Uterus (tissue), 4 donors: Measurements from ENCODE around the gene RARA. TPM values are rescaled to one million over a fixed set of nuclear protein-coding genes. Genes with fewer than 3 reads are reported as not detected.

Source experiments
- DNase-seq, 2 donors: peaks; one replicate each; pipeline ENCODE4 v3.0.0-alpha.2; 2019 to 2020
- H3K27ac ChIP-seq, 2 donors: fragments of 200-600 bp; sonication (generic); 1 replicate in 1 of 2; 2 replicates in 1 of 2; pipeline ENCODE4 v1.5.1; 2016 to 2018
- H3K27me3 ChIP-seq, 2 donors: fragments of 200-600 bp; sonication (generic); one replicate each; pipeline ENCODE4 v1.5.1; 2018 to 2019; ENCODE audit warnings: control low read depth in 1 of 2
- H3K36me3 ChIP-seq, 2 donors: fragments of 200-600 bp; sonication (generic); one replicate each; pipeline ENCODE4 v1.5.1; 2019; ENCODE audit warnings: control low read depth in 1 of 2
- H3K4me1 ChIP-seq, 2 donors: fragments of 200-600 bp; sonication (generic); one replicate each; pipeline ENCODE4 v1.5.1; 2018 to 2019; ENCODE audit warnings: control low read depth in 1 of 2
- H3K4me3 ChIP-seq, 2 donors: fragments of 200-600 bp; sonication (generic); 1 replicate in 1 of 2; 2 replicates in 1 of 2; pipeline ENCODE4 v1.5.1; 2018 to 2019; ENCODE audit warnings: mild to moderate bottlenecking in 1 of 2
- H3K9me3 ChIP-seq, 2 donors: fragments of 200-600 bp; sonication (generic); one replicate each; pipeline ENCODE4 v1.5.1; 2019; ENCODE audit warnings: control low read depth in 1 of 2
- POLR2A ChIP-seq, 2 donors: fragments of 450-650 bp; IDR thresholded peaks; one replicate each; pipeline ENCODE4 v1.6.1; 2016; ENCODE audit warnings: antibody characterized with exemption in 2 of 2, mild to moderate bottlenecking in 1 of 2, moderate library complexity in 1 of 2
- intact Hi-C: fragments of 100-400 bp; cut with DNase I; formaldehyde crosslinking; loops from one replicate; pipeline ENCODE4 v1.15.1; 2023; ENCODE audit warnings: low total_unique reads
- total RNA-seq, 4 donors: library from RNA; depleted of rRNA in 3 of 4; stranded (reverse); fragments of >200 nt in 3 of 4; gene quantifications; one replicate each; pipeline versions ENCODE4 v1.1.0 to v1.2.4, GENCODE V29; 2014 to 2023
- TF ChIP-seq, protein P1 (sequence below), 4 experiments: fragments of 200-600 bp in 2 of 4; fragments of 450-650 bp in 2 of 4; sonication (generic) in 2 of 4; IDR thresholded peaks; one replicate each; pipeline ENCODE4 v1.5.1; 2016 to 2019; ENCODE audit warnings: antibody characterized with exemption in 4 of 4, mild to moderate bottlenecking in 2 of 4, moderate library complexity in 1 of 4
- donor health status: DM: yes; HTN: yes; CAD: no.

The RARA gene
- total RNA-seq, 4 donors from 2014 or later: 18.9 to 80.5 (median 46.3) TPM

- Histone ChIP-seq H3K36me3 (no peaks in the 10 kb centered on the region), H3K27me3 (no peaks in the 10 kb centered on the region), H3K4me1 (peaks cover 24 to 43% of the 10 kb centered on the region in 2 donors), H3K4me3 (no peak overlapping the region), H3K9me3 (no peaks in the 10 kb centered on the region), H3K27ac (peak overlapping the region; percentile 6 to 22)
- intact Hi-C loops: no loop called here
- DNase-seq: no peak
- TF ChIP-seq, protein P1, sequence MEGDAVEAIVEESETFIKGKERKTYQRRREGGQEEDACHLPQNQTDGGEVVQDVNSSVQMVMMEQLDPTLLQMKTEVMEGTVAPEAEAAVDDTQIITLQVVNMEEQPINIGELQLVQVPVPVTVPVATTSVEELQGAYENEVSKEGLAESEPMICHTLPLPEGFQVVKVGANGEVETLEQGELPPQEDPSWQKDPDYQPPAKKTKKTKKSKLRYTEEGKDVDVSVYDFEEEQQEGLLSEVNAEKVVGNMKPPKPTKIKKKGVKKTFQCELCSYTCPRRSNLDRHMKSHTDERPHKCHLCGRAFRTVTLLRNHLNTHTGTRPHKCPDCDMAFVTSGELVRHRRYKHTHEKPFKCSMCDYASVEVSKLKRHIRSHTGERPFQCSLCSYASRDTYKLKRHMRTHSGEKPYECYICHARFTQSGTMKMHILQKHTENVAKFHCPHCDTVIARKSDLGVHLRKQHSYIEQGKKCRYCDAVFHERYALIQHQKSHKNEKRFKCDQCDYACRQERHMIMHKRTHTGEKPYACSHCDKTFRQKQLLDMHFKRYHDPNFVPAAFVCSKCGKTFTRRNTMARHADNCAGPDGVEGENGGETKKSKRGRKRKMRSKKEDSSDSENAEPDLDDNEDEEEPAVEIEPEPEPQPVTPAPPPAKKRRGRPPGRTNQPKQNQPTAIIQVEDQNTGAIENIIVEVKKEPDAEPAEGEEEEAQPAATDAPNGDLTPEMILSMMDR (IDR thresholded peaks at IDR 0.05): no peak
- no peak for TF ChIP-seq POLR2A (IDR thresholded peaks at IDR 0.05)
Measured at GRCh38 chr17:40337351-40337750, 28.4 kb downstream of the RARA start.

DNA sequence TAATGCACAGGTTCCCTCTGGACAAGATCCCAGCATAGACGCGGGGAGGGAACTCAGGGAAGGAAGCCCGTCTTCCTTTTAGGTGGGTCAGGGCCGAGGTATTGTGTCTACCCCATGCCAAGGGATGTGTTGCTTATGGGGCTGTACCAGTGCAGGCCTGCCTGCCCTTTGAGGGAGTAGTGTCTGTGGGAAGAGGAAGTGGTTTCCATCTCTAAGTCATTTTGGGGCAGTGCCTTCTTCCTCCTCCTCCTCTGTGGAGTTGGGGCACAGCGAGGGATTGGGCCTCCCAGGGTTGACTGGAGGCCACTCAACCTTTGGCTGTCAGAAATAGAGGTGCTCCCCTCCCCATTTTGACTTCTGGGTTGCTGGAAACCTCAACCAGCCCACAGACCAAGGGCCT is 29.1 kb downstream of the RARA start:
- DNase-seq: no peak
- TF ChIP-seq, protein P1 (IDR thresholded peaks at IDR 0.05): no peak
- no peak for TF ChIP-seq POLR2A (IDR thresholded peaks at IDR 0.05)
- Histone ChIP-seq H3K27me3 (no peaks in the 10 kb centered on the region), H3K4me1 (peaks cover 17 to 36% of the 10 kb centered on the region in 2 donors), H3K9me3 (no peaks in the 10 kb centered on the region), H3K4me3 (no peak overlapping the region), H3K36me3 (no peaks in the 10 kb centered on the region), H3K27ac (no peak overlapping the region)
- intact Hi-C loops: no loop called here

DNA sequence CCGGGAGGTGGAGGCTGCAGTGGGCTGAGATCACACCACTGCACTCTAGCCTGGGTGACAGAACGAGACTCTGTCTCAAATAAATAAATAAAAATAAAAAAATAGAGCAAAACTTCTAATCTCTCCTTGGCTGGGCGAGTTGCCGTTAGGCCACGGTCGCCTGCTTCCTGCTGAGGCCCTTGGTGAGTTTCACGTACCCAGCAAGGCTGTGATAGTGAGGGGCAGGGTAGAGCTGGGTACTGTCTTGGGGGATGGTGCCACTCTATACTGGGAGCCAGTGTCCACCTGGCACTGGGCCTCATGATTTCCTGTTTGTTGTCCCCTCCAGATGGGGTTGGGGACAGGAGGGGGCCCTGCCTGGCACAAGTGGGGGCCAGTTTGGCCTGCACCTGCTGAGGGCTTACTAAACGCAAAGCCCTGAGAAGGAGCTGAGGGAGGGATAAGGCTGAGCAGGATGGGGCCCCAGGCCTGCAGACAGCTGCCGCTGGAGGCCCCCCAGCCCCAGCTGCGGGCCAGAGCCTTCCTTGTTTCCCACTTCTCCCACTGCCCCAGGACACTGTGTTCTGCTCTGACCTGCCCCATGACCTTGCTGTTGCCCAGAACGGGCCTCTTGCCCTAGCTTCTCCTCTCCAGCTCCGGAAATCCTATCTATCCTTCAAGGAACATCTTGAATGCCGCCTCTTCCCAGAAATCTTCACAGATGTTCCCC is 30.1 kb downstream of the RARA start:
- peaks cover 11 to 32% of the 10 kb centered on the region in 2 donors for H3K4me1 ChIP-seq
- no peaks in the 10 kb centered on the region for H3K27me3 ChIP-seq
- H3K9me3 ChIP-seq: no peaks in the 10 kb centered on the region
- DNase-seq: no peak
- H3K4me3 ChIP-seq: no peak overlapping the region
- intact Hi-C loops: no loop called here
- H3K27ac ChIP-seq: peak overlapping the region; percentile 18 to 30
- H3K36me3 ChIP-seq: no peaks in the 10 kb centered on the region
- TF ChIP-seq POLR2A (IDR thresholded peaks at IDR 0.05): no peak
- TF ChIP-seq, protein P1 (IDR thresholded peaks at IDR 0.05): no peak

GRCh38 chr17:40340327-40340726 is 31.3 kb downstream of the RARA start:
- Histone ChIP-seq H3K9me3 (no peaks in the 10 kb centered on the region), H3K27me3 (no peaks in the 10 kb centered on the region), H3K4me3 (no peak overlapping the region), H3K36me3 (no peaks in the 10 kb centered on the region), H3K27ac (peak overlapping the region; percentile 89 to 95), H3K4me1 (peaks cover 3 to 32% of the 10 kb centered on the region in 2 donors)
- no peak for DNase-seq
- intact Hi-C loops: no loop called here
- TF ChIP-seq, protein P1 (IDR thresholded peaks at IDR 0.05): no peak
- TF ChIP-seq POLR2A (IDR thresholded peaks at IDR 0.05): no peak

- Histone ChIP-seq H3K4me3 (peak overlapping the region; percentile 59 to 93), H3K9me3 (no peaks in the 10 kb centered on the region), H3K27me3 (no peaks in the 10 kb centered on the region), H3K27ac (peak overlapping the region; percentile 89 to 95), H3K36me3 (no peaks in the 10 kb centered on the region), H3K4me1 (peaks cover 1 to 29% of the 10 kb centered on the region in 2 donors)
- peak; percentile 54 to 81 for TF ChIP-seq POLR2A (IDR thresholded peaks at IDR 0.05)
- TF ChIP-seq, protein P1 (IDR thresholded peaks at IDR 0.05): peak in 2 of 4 experiments; percentile 5 to 28
- peak; percentile 89 for DNase-seq
- intact Hi-C loops: no loop called here
Measured at GRCh38 chr17:40340880-40341807, 32.2 kb downstream of the RARA start.
